Activated CD8-positive, alpha-beta memory T cell treated with anti-CD3 and anti-CD28 coated beads, Interleukin-2, amount 50 U/mL, for 4 hours (primary cell): ENCODE data around the gene CCDC141.

Experiments used
- DNase-seq: peaks from one replicate; pipeline ENCODE4 v3.0.0-alpha.2; 2020

CCDC141 gene

GRCh38 chr2:178824181-178824580 is 225.8 kb downstream of the CCDC141 start:
- DNase-seq, result no peak

GRCh38 chr2:178819992-178820391 is 229.9 kb downstream of the CCDC141 start:
- DNase-seq, result no peak

- DNase-seq, result no peak
Measured at GRCh38 chr2:178819147-178819875, 230.6 kb downstream of the CCDC141 start.

GRCh38 chr2:178811901-178812300 is 238.0 kb downstream of the CCDC141 start:
- DNase-seq, result no peak

GRCh38 chr2:178811045-178811444 is 238.9 kb downstream of the CCDC141 start:
- DNase-seq, result no peak

GRCh38 chr2:178810422-178810821 is 239.5 kb downstream of the CCDC141 start:
- DNase-seq, result no peak

GRCh38 chr2:178807227-178808008 is 242.5 kb downstream of the CCDC141 start, which contains the start of gene TTN:
TTN (minus strand) TSS chr2:178807423; CDS start chr2:178804642, 2,781 bp downstream.
- no peak for DNase-seq

GRCh38 chr2:178806543-178806942 is 243.4 kb downstream of the CCDC141 start:
- no peak for DNase-seq

GRCh38 chr2:178805457-178805856 is 244.5 kb downstream of the CCDC141 start:
- DNase-seq, result no peak

GRCh38 chr2:178804791-178805190 is 245.1 kb downstream of the CCDC141 start:
- no peak for DNase-seq

- DNase-seq, result no peak
Measured at GRCh38 chr2:178800510-178800909, 249.4 kb downstream of the CCDC141 start.

GRCh38 chr2:178799305-178799704 is 250.6 kb downstream of the CCDC141 start:
- DNase-seq, result no peak

- no peak for DNase-seq
Measured at GRCh38 chr2:178796079-178796677, 253.8 kb downstream of the CCDC141 start.

GRCh38 chr2:178787934-178788333 is 262.0 kb downstream of the CCDC141 start:
- DNase-seq, result no peak

- DNase-seq, result no peak
Measured at GRCh38 chr2:178787155-178787554, 262.8 kb downstream of the CCDC141 start.

GRCh38 chr2:178783889-178784288 is 266.0 kb downstream of the CCDC141 start:
- no peak for DNase-seq

- DNase-seq, result no peak
Measured at GRCh38 chr2:178782236-178782635, 267.7 kb downstream of the CCDC141 start.
